ENCODE results near the gene AKAP11.
"Not testable (repeated sequence)": the region's sequence is repeated elsewhere in the genome, so short reads cannot be mapped to it uniquely, and the experiment has no call there.

AKAP11 gene, protein sequence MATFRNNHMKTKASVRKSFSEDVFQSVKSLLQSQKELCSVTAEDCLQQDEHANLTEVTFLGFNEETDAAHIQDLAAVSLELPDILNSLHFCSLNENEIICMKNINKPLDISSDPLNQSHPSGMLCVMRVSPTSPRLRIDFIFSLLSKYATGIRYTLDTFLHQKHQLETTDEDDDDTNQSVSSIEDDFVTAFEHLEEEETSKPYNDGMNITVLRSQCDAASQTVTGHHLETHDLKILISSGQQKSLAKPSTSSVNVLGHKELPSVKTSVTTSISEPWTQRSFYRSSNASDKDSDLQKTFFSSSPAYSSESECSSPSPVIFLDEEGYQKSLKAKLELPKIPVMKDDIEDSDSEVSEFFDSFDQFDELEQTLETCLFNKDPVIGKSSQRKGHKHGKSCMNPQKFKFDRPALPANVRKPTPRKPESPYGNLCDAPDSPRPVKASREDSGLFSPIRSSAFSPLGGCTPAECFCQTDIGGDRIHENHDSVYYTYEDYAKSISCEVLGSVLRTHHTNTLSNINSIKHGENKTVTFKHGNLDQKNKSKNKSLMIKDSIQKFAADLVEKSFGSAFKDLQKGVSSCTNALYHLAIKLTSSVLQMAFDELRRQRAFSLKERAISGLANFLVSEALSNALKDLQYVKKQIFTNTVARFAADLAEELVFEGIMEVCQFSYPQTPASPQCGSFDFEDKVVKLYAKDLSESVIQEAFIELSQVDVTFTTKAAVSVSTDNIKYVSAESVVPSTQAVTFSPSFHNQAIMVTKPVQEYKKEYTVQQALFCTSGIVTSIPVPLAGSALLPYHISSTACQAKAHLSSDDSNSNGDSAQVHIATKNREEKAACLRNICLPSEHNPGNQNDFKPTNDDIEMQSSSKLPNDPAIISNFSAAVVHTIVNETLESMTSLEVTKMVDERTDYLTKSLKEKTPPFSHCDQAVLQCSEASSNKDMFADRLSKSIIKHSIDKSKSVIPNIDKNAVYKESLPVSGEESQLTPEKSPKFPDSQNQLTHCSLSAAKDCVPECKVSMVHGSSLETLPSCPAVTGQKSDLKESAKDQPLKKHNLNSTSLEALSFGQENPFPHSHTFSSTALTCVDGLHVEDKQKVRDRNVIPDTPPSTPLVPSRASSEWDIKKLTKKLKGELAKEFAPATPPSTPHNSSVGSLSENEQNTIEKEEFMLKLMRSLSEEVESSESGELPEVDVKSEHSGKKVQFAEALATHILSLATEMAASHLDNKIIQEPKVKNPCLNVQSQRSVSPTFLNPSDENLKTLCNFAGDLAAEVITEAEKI (N-terminal part only)

GRCh38 chr13:42272115-42272803 is at the start of gene AKAP11:
Gene AKAP11, plus strand, starts transcription at chr13:42272152. Its CDS starts 14,197 bp downstream, at chr13:42286349.
- DNase-seq: peak; percentile 46

GRCh38 chr13:42223681-42224080 is 48.3 kb upstream of the AKAP11 start:
- no peak for DNase-seq

DNA sequence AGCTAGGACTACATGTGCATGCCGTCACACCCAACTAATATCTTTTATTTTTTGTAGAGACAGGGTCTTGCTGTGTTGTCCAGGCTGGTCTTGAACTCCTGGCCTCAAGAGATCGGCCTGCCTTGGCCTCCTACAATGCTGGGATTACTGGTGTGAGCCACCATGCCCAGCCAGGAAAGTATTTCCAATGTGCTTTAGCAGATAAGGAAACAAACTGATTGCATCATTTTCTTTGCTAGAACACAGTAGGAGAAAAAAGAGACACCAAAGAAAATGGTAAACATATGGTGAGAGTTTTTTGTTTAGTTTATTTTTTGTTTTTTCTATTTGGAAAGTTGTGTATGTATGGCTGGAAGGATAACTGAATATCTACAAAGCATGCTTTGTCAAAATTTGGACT is 46.9 kb upstream of the AKAP11 start:
- no peak for DNase-seq

- not testable (repeated sequence) for DNase-seq
Measured at GRCh38 chr13:42226759-42227158, 45.2 kb upstream of the AKAP11 start.

- no peak for DNase-seq
Measured at GRCh38 chr13:42228527-42228926, 43.4 kb upstream of the AKAP11 start.

DNA sequence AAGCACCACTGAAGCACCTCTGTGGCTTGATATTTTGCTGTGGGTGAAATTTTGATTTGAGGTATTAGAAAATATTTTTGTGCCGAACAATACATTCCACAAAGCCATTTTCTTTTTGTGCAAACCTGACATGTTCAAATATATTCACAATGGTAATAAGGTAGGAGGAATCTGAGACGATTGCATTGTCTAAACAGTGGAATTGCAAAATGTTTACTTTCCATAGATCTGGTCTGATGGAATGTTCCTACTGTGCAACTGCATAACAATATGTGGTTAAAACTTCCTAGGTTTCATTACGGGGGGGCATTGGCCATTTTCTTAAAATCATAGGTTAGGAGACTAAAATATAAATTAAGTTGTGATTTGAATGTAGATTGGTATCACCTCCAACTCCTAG is 42.7 kb upstream of the AKAP11 start:
- DNase-seq: no peak

DNA sequence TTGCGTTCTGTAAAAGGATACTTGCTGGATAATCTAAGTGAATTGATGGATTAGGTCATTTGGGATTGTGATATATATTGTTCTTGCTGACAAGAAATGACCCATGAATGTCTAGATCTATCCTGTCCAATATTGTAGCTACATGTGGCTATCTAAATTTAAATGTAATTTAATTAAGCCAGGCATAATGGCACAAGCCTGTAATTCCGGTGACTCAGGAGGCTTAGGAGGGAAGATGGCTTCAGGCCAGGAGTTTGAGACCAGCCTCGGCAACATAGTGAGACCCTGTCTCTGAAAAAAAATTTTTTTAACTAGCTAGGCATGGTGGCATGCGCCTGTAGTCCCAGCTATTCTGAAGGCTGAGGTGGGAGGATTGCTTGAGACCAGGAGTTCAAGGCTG is 39.3 kb upstream of the AKAP11 start:
- no peak for DNase-seq

GRCh38 chr13:42233726-42234125 is 38.2 kb upstream of the AKAP11 start:
- DNase-seq: no peak

GRCh38 chr13:42239161-42239560 is 32.8 kb upstream of the AKAP11 start:
- no peak for DNase-seq

DNA sequence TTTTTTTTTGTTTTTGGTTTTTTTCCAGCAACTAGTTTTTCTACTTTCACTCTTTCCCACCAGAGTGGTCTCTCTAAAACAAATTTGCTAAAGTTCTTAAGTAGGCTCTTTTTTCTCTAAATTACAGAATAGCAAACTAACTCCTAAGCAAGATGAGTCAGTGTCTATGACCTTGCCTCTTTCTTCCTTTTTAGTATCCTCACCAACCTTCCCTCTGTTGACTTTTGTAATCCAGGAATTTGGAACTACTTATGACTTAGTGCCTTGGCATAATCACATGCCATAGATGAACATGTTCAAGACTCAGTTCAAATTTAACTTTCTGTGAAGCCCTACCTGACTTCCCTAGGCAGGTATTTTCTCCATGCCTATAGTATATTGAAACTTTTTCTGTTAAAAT is 32.3 kb upstream of the AKAP11 start:
- DNase-seq: no peak

- DNase-seq: no peak
Measured at GRCh38 chr13:42246541-42246940, 25.4 kb upstream of the AKAP11 start.

DNA sequence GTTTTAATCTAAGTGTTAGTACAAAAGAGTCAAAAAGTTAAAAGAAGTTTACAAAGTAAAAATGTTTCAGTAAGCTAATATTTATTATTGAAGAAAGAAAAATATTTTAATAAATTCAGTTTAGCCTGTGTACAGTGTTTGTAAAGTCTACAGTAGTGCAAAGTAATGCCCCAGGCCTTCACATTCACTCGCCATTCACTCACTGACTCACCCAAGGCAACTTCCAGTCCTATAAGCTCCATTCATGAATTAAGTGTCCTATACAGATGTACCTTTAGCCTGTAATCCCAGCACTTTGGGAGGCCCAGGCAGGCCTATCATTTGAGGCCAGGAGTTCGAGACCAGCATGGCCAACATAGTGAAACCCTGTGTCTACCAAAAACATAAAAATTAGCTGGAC is 24.1 kb upstream of the AKAP11 start:
- DNase-seq: no peak

GRCh38 chr13:42255886-42256285 is 16.1 kb upstream of the AKAP11 start:
- no peak for DNase-seq

DNA sequence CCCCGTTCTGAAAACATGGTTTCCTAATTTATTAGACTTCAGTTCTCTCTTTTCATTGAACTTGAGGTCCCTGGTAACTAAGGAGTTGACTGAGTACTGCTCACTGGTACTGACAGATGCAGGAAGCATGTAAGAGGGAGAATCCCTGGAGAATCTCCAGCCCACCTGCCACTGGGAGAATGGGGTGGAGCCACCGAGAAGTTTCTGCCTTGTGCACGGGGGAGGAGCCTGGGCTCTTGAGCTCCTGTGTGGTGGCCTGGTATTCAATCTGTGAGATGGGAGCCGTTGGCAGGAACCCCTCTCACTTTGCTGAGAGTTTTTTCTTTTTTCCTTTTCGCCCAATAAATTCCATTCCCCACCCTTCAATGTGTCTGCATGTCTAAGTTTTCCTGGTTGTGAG is 13.2 kb upstream of the AKAP11 start:
- no peak for DNase-seq

- DNase-seq: no peak
Measured at GRCh38 chr13:42259515-42259914, 12.4 kb upstream of the AKAP11 start.

DNA sequence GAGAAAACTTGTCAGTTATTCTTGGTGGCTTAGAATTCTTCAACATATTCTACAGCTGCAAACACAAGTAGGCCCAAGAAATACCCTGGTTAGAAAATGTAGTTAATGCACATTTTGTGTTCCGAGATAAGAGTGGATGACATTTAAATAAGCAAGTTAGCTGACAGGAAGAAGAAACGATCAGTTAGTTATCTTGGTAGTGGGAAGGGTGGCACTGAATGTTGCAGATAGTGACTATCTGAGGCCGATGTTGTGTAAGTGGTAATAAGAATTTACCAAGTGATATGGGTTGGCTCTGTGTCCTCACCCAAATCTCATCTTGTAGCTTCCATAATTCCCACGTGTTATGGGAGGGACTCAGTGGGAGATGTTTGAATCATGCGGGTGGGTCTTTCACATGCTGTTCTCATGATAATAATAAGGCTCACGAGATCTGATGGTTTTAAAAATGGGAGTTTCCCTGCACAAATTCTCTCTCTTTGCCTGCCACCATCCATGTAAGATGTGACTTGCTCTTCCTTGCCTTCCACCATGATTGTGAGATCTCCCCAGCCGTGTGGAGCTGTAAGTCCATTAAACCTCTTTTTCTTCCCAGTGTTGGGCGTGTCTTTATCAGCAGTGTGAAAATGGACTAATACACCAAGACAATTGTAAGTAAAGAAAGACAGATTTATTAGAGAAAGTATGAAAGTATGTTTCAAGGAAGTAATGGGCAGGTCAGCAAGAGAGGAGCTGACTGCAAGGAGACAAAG is 10.9 kb upstream of the AKAP11 start:
- no peak for DNase-seq

GRCh38 chr13:42266473-42266872 is 5.5 kb upstream of the AKAP11 start:
- no peak for DNase-seq

- DNase-seq: no peak
Measured at GRCh38 chr13:42270160-42270856, 1.6 kb upstream of the AKAP11 start.

DNA sequence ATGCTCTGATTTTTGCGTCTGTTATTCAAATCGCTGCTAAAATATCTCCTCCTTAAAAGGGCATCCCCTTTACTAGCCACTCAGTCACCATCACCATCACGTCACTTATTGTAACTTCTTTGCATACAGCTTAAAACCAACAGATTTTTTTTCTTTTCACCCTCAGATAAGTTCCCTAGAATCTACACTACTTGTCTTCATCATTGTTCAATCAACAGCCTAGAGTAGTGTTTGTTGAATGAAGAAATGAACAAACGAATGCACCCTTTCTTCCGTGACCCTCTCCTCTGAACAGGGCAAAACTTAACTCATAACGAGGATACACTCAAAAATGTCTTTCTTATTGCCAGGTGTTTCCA is 1.1 kb upstream of the AKAP11 start:
- no peak for DNase-seq

- DNase-seq: peak; percentile 97
Measured at GRCh38 chr13:42271337-42272114, 426 bp upstream of the AKAP11 start.

Measured in activated CD4-positive, alpha-beta T cell treated with anti-CD3 and anti-CD28 coated beads, Interleukin-2, amount 50 U/mL, for 16 hours (primary cell).